SK-MEL-5 (cell line): ENCODE results near the gene PARP9. TPM values are rescaled to one million over a fixed set of nuclear protein-coding genes. Genes with fewer than 3 reads are reported as not detected.
A peak's percentile ranks its signal among the peaks of the same experiment; 100 is the strongest.
"Not testable (repeated sequence)": the region's sequence is repeated elsewhere in the genome, so short reads cannot be mapped to it uniquely, and the experiment has no call there.

ENCODE experiments used
- DNase-seq: peaks from one replicate; pipeline ENCODE4 v3.0.0-alpha.2; 2016; ENCODE audit warnings: low read depth, low spot score
- in situ Hi-C: cut with HindIII; loops from 2 replicates; pipeline ENCODE4 v1.10.0; 2016; ENCODE audit warnings: low sequenced_read_pairs, high pct_unique_total_duplicates, low pct_unique_long_range_greater_than_20kb
- small RNA-seq, 2 experiments: library from RNA; depleted of rRNA; stranded (forward); fragments of <200 nt; gene quantifications; one replicate each; pipeline ENCODE3, GENCODE V24; 2014
- total RNA-seq: library from RNA; depleted of rRNA; stranded (reverse); fragments of >200 nt; shearing (Covaris generic); gene quantifications from 2 replicates; pipeline ENCODE4 v1.2.3, GENCODE V29; 2014; rRNA removed

The PARP9 gene
- total RNA-seq, 1 experiment from 2014 or later, result 30.1 TPM

DNA sequence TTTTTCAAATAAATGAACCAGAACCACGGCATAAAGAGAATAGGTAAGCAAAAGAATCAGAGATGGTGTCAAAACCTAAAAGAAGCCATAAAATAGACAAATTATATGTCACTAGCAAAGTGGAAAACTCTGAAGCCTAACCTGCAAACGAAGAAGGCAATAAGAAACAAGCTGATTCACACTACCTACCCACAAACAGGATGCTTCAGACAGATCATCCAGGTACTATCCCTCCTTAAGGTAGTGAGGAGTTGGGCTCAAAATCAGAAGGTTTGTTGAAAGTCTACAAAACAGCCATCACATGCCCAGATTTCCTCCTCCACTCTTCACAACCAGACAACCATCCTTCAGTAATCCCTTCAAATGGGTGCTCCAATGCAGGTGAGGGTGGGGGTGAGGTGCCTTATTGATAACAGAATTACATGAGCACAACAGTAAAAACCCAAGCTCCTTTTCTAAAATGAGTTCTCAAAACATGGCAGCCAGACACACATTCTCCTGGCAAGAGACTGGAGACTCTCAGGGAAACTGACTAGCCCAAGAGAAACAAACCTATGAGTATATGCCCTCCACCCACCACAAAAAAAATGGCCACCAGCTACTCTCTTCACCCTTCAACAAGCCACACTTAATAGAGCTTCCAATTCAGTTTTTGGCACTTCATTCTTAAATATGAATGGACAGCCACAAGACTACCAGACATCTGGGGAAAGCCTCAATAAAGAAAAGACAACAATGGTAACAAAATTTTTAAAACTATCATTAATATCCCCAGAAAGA is 55.8 kb downstream of the PARP9 start:
- in situ Hi-C loops, result no loop called here
- DNase-seq, result peak; percentile 17

- in situ Hi-C loops, result no loop called here
- DNase-seq, result no peak
These were observed 57.6 kb downstream of the PARP9 start for GRCh38 chr3:122506450-122506849.

DNA sequence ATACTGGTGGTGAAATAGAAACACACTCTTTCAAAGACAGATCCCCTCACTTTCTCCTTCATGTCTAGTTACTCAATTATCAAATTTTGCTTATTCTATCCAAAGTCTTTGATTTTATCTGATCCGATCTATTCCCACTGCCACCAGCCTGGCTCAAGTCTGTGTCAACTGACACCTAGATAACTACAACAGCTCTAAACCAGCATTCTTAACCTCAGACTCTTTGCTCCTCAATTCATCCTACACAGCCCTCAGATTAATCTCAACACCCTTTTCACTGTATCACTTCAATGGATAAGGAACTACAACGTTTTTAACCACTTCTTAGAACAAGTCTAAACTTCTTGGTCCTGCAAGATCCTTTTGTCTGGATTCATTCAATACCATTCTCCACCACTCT is 58.4 kb downstream of the PARP9 start:
- in situ Hi-C loops, result no loop called here
- DNase-seq, result no peak

DNA sequence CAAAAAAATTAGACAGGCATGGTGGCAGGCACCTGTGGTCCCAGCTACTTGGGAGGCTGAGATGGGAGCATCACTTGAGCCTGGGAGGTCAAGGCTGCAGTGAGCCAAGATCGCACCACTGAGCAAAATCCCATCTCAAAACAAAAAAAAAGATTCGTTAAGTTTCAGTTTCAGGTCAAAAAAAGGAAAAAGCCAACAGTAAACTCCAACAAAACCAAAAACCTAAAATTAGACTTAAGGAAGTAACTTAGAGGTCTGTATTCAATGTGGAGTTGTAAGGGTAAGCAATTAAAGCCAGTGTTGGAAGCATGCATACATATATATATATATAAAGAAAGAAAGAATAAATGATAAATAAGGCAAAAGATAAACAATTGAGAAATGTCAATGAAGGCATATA is 61.2 kb downstream of the PARP9 start:
- in situ Hi-C loops, result no loop called here
- DNase-seq, result no peak

DNA sequence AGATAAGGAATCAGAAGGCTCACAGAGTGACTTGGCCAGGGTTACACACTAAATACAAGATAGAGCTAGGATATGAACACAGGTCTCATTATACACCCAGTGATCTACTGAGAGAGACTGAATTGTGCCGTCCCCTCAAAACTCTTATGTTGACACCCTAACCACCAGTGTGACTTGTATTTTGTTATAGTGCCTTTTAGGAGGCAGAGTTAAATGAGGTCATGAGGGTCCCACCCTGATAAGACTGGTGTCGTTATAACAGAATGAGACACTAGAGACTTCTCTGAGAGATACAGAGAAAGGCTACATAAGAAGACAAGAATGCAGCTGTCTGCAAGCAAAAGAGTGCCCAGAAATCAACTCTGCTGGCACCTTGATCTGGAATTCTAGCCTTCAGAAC is 62.0 kb downstream of the PARP9 start:
- DNase-seq, result no peak
- in situ Hi-C loops, result no loop called here

DNA sequence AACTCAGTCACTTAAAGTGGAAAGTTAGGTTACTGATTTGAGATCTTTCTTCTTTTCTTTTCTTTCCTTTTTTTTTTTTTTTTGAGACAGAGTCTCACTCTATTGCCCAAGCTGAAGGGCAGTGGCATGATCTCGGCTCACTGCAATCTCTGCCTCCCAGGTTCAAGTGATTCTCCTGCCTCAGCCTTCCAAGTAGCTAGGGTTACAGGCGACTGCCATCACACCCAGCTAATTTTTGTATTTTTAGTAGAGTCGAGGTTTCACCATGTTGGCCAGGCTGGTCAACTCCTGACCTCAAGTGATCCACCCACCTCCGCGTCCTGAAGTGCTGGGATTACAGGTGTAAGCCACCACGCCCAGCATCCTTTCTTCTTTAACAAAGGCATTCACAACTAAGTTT is 63.1 kb downstream of the PARP9 start:
- in situ Hi-C loops, DNase-seq: not testable (repeated sequence)

- in situ Hi-C loops, result no loop called here
- no peak for DNase-seq
These were observed 65.9 kb downstream of the PARP9 start for GRCh38 chr3:122498152-122498551.

DNA sequence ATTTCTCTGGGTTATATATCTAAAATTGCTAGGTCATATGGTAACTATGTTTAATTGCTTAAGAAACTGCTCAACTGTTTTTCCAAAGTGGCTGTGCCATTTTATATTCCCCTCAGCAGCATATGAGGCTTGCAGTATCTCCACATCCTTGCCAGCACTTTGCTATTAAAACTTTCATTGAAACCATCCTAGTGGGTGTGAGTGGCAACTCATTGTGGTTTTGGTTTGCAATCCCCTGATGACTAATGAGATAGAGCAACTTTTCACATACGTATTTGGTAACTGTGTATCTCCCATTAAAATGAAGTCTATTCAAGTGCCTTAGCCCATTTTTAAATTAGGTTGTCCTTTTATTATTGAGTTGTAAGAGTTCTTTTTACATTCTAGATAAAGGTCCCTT is 66.7 kb downstream of the PARP9 start:
- in situ Hi-C loops, result no loop called here
- DNase-seq, result peak; percentile 76

- in situ Hi-C loops, result no loop called here
- no peak for DNase-seq
These were observed 67.6 kb downstream of the PARP9 start for GRCh38 chr3:122496508-122496907.

- DNase-seq, result peak; percentile 66
- in situ Hi-C loops, result no loop called here
These were observed 70.8 kb downstream of the PARP9 start for GRCh38 chr3:122493296-122493695.

GRCh38 chr3:122488262-122488973 is 75.7 kb downstream of the PARP9 start:
- DNase-seq, result no peak
- in situ Hi-C loops, result no loop called here

- in situ Hi-C loops, result no loop called here
- no peak for DNase-seq
These were observed 79.1 kb downstream of the PARP9 start for GRCh38 chr3:122484985-122485384.

DNA sequence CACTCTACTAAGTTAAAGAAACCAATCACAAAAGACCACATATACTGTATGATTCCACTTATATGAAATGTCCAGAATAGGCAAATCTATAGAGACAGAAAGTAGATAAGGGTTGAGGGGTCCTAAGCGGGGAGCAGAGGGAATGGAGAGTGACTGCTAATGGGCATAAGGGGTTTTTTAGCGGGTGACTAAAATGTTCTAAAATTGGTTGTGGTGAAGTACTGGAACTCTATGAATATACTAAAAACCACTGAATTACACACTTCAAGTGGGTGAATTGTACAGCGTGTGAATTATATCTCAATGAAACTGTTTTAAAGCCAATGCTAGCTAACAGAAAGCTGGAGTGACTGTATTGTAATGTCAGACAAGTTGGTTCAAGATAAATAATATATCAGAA is 82.7 kb downstream of the PARP9 start:
- DNase-seq, result no peak
- in situ Hi-C loops, result no loop called here

Small RNA genes lying within 50 kb of the gene (small RNA-seq; reads per million reads assigned to genes)
- 0 reads per million in 2 experiments for gene AC096861.1

Other genes with a start within 250 kb of the PARP9 start
- 1.9 and 4.0 TPM in 2 replicates for gene CSTA, start 239.1 kb downstream of the PARP9 start, total RNA-seq
- 72.7 and 97.1 TPM in 2 replicates for gene MIX23, start 181.1 kb downstream of the PARP9 start, total RNA-seq
- gene FAM162A, start 180.1 kb downstream of the PARP9 start, total RNA-seq, result 80.0 and 92.9 TPM in 2 replicates
- gene WDR5B, start 148.2 kb downstream of the PARP9 start, total RNA-seq, result 7.7 and 7.8 TPM in 2 replicates
- 26.0 and 34.8 TPM in 2 replicates for gene KPNA1, start 49.4 kb downstream of the PARP9 start, total RNA-seq
- 32.3 and 32.4 TPM in 2 replicates for gene DTX3L, start within 50 bp of the PARP9 start, total RNA-seq
- 0.37 TPM in 1 of 2 replicates, not detected in the other for gene PARP15, start 13.3 kb upstream of the PARP9 start, total RNA-seq
- gene PARP14, start 116.5 kb upstream of the PARP9 start, total RNA-seq, result 23.6 and 25.9 TPM in 2 replicates
- gene HSPBAP1, start 229.5 kb upstream of the PARP9 start, total RNA-seq, result 21.1 and 25.5 TPM in 2 replicates
- gene SLC49A4, start 230.8 kb upstream of the PARP9 start, total RNA-seq, result 40.2 and 42.1 TPM in 2 replicates